GM23338 (cell line): ENCODE measurements around the gene ASCL1. TPM values are rescaled to one million over a fixed set of nuclear protein-coding genes. Genes with fewer than 3 reads are reported as not detected.

ENCODE experiments used
- ATAC-seq: fragments of 200-7000 bp; cut with Tn5 transposase; 3 replicates; pipeline ENCODE4 v1.9.1; 2020
- DNase-seq: peaks from one replicate; pipeline ENCODE4 v3.0.0-alpha.2; 2015; ENCODE audit warnings: low spot score
- H2AFZ ChIP-seq: fragments of 200-600 bp; sonication (generic); 2 replicates; pipeline ENCODE4 v1.8.0; 2016; ENCODE audit warnings: antibody characterized with exemption, mild to moderate bottlenecking, moderate library complexity
- H3F3A ChIP-seq: fragments of 200-600 bp; sonication (generic); replicated peaks from 2 replicates; pipeline ENCODE4 v1.8.0; 2017; ENCODE audit warnings: antibody characterized with exemption, mixed run types, low read depth
- H3K27ac ChIP-seq: fragments of 200-600 bp; sonication (generic); 2 replicates; pipeline ENCODE4 v1.6.1; 2016; ENCODE audit warnings: low read depth
- H3K27me3 ChIP-seq: fragments of 200-600 bp; sonication (generic); 2 replicates; pipeline ENCODE4 v1.8.0; 2016; ENCODE audit warnings: mild to moderate bottlenecking, mixed run types, moderate library complexity; ENCODE audit not compliant: insufficient read depth
- H3K36me3 ChIP-seq: fragments of 200-600 bp; sonication (generic); 2 replicates; pipeline ENCODE4 v1.8.0; 2016; ENCODE audit warnings: mild to moderate bottlenecking; ENCODE audit not compliant: insufficient read depth
- H3K4me1 ChIP-seq: fragments of 200-600 bp; sonication (generic); 2 replicates; pipeline ENCODE4 v1.8.0; 2016; ENCODE audit warnings: mild to moderate bottlenecking, moderate library complexity; ENCODE audit not compliant: insufficient read depth
- H3K4me2 ChIP-seq: fragments of 200-600 bp; sonication (generic); 2 replicates; pipeline ENCODE4 v1.7.1; 2017; ENCODE audit warnings: mixed run types
- H3K4me3 ChIP-seq: fragments of 200-600 bp; sonication (generic); 2 replicates; pipeline ENCODE4 v1.6.1; 2016; ENCODE audit warnings: mixed run types
- H3K79me2 ChIP-seq: fragments of 200-600 bp; sonication (generic); replicated peaks from 2 replicates; pipeline ENCODE4 v1.8.0; 2017; ENCODE audit warnings: mild to moderate bottlenecking; ENCODE audit not compliant: insufficient read depth
- H3K9me2 ChIP-seq: fragments of 200-600 bp; sonication (generic); 2 replicates; pipeline ENCODE4 v1.8.0; 2017; ENCODE audit not compliant: insufficient read depth
- H4K20me1 ChIP-seq: fragments of 200-600 bp; sonication (generic); replicated peaks from 2 replicates; pipeline ENCODE4 v1.8.0; 2017; ENCODE audit warnings: mild to moderate bottlenecking; ENCODE audit not compliant: insufficient read depth
- H3K27ac Mint-ChIP-seq: 2 replicates; pipeline ENCODE4 v1.8.0; 2020; ENCODE audit warnings: inconsistent platforms, mild to moderate bottlenecking, moderate library complexity, mixed read lengths
- H3K27me3 Mint-ChIP-seq: 3 replicates; pipeline ENCODE4 v1.8.0; 2022; ENCODE audit warnings: low read depth, mild to moderate bottlenecking, moderate library complexity, mixed read lengths, inconsistent platforms; ENCODE audit not compliant: insufficient read depth, poor library complexity
- H3K36me3 Mint-ChIP-seq: 3 replicates; pipeline ENCODE4 v1.8.0; 2021; ENCODE audit warnings: low read depth, mild to moderate bottlenecking, inconsistent platforms, moderate library complexity, mixed read lengths
- H3K4me1 Mint-ChIP-seq: 3 replicates; pipeline ENCODE4 v1.8.0; 2020; ENCODE audit warnings: mild to moderate bottlenecking, inconsistent platforms, mixed read lengths
- H3K4me3 Mint-ChIP-seq: 3 replicates; pipeline ENCODE4 v1.8.0; 2021; ENCODE audit warnings: moderate library complexity, mild to moderate bottlenecking, inconsistent platforms, mixed read lengths
- H3K9me3 Mint-ChIP-seq: 3 replicates; pipeline ENCODE4 v1.8.0; 2020; ENCODE audit warnings: moderate library complexity, mild to moderate bottlenecking, inconsistent platforms, mixed read lengths
- CREB1 ChIP-seq: fragments of 250-450 bp; sonication (Bioruptor Pico); IDR thresholded peaks from 2 replicates; pipeline ENCODE4 v1.5.0; 2020; ENCODE audit warnings: low read depth, mild to moderate bottlenecking, moderate library complexity
- EZH2 ChIP-seq: fragments of 200-600 bp; sonication (generic); IDR thresholded peaks from one replicate; pipeline ENCODE4 v1.8.0; 2017; ENCODE audit warnings: antibody characterized with exemption, mild to moderate bottlenecking, low read depth; ENCODE audit not compliant: unreplicated experiment
- EZH2phosphoT487 ChIP-seq: fragments of 200-600 bp; sonication (generic); IDR thresholded peaks from one replicate; pipeline ENCODE4 v1.8.1; 2018; ENCODE audit warnings: antibody characterized with exemption; ENCODE audit not compliant: unreplicated experiment
- NANOG ChIP-seq: IDR thresholded peaks from 2 replicates; pipeline ENCODE4 v1.6.1; 2016; ENCODE audit warnings: antibody characterized with exemption, borderline replicate concordance
- POLR2AphosphoS5 ChIP-seq: IDR thresholded peaks from 2 replicates; pipeline ENCODE4 v1.6.1; 2016; ENCODE audit warnings: antibody characterized with exemption, low read depth
- REST ChIP-seq: IDR thresholded peaks from one replicate; pipeline ENCODE4 v1.6.1; 2018; ENCODE audit warnings: antibody characterized with exemption; ENCODE audit not compliant: unreplicated experiment
- STAT1 ChIP-seq: IDR thresholded peaks from one replicate; pipeline ENCODE4 v1.6.1; 2016; ENCODE audit warnings: antibody characterized with exemption; ENCODE audit not compliant: unreplicated experiment
- ZNF114 ChIP-seq: fragments of 250-450 bp; sonication (Bioruptor Pico); IDR thresholded peaks from 2 replicates; pipeline ENCODE4 v1.5.0; 2020; ENCODE audit warnings: mild to moderate bottlenecking, moderate library complexity
- ZNF331 ChIP-seq: fragments of 250-450 bp; sonication (Bioruptor Pico); IDR thresholded peaks from 2 replicates; pipeline ENCODE4 v1.5.0; 2020; ENCODE audit warnings: low read depth, mild to moderate bottlenecking, moderate library complexity
- polyA plus RNA-seq: library from polyadenylated mRNA; unstranded; fragments of >200 nt; fragmentation: Nextera tagmentation; extraction: Ambion mirVana; gene quantifications from 2 replicates; pipeline ENCODE4 v1.2.1, GENCODE V29; 2016
- total RNA-seq: library from RNA; depleted of rRNA; stranded (reverse); fragments of >200 nt; shearing (Covaris generic); gene quantifications from 2 replicates; pipeline ENCODE4 v1.2.3, GENCODE V29; 2014
- TF ChIP-seq, protein P1 (sequence below), 2 experiments: fragments of 200-600 bp in 1 of 2; sonication (generic) in 1 of 2; conservative IDR thresholded peaks; 2 replicates each; pipeline versions ENCODE4 v1.5.1 to v1.6.1; 2016 to 2017; ENCODE audit warnings: antibody characterized with exemption in 2 of 2, low read depth in 2 of 2, mild to moderate bottlenecking in 2 of 2, moderate library complexity in 1 of 2

The ASCL1 gene
- total and polyA plus RNA-seq, 2 experiments from 2014 or later: 0.37 TPM; not detected in 1

DNA sequence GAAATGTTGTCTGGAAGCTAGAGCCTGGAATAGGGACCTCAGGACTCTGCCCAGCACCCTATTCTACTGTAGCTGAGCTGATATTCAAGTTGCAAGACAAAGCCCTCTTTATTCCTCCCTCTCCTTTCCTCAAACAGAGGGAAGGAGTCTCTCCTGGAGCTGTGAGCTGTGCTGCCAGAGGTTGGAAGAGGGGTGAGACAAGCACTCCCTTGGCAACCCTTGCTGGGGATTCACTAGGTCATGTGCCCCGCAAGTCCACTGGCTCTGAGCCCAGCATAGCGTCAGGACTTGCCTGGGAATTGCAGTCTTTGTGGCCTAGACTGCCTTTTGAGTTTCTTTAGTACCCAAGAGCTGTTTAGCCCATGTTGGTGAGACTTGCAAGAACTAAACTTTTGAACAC is 11.4 kb upstream of the ASCL1 start:
- no peaks in the 10 kb centered on the region for H3K36me3 Mint-ChIP-seq
- H3K4me3 Mint-ChIP-seq: no peak overlapping the region
- ATAC-seq (no peak), DNase-seq (no peak)
- Histone ChIP-seq H3K4me1 (peaks cover 5% of the 10 kb centered on the region), H3F3A (no peaks in the 10 kb centered on the region), H2AFZ (no peak overlapping the region), H3K27me3 (peaks cover 33% of the 10 kb centered on the region), H3K27ac (no peak overlapping the region), H3K9me2 (no peaks in the 10 kb centered on the region; the same call in 1 of the 2 replicates), H4K20me1 (0 out of 2 replicates have a peak, but pooled peaks cover 1% of the 10 kb centered on the region), H3K4me3 (no peak overlapping the region), H3K79me2 (no peaks in the 10 kb centered on the region), H3K4me2 (no peak overlapping the region), H3K36me3 (no peaks in the 10 kb centered on the region)
- H3K9me3 Mint-ChIP-seq: 0 out of 3 replicates have a peak, but pooled peaks cover 2% of the 10 kb centered on the region
- H3K4me1 Mint-ChIP-seq: peaks cover 5% of the 10 kb centered on the region; the same call in 2 of the 3 replicates
- peaks cover 31% of the 10 kb centered on the region for H3K27me3 Mint-ChIP-seq
- no peak overlapping the region for H3K27ac Mint-ChIP-seq
- no peak for TF ChIP-seq NANOG
- no peak for TF ChIP-seq REST
- TF ChIP-seq EZH2phosphoT487: no peak
- TF ChIP-seq ZNF114: no peak
- TF ChIP-seq EZH2: no peak
- no peak for TF ChIP-seq CREB1
- no peak for TF ChIP-seq STAT1

- Mint-ChIP-seq H3K36me3 (no peaks in the 10 kb centered on the region), H3K4me1 (peaks cover 11% of the 10 kb centered on the region), H3K9me3 (no peaks in the 10 kb centered on the region), H3K27ac (no peak overlapping the region), H3K4me3 (no peak overlapping the region), H3K27me3 (peaks cover 58% of the 10 kb centered on the region)
- H3K4me1 ChIP-seq: peaks cover 23% of the 10 kb centered on the region
- H3K79me2 ChIP-seq: no peaks in the 10 kb centered on the region
- TF ChIP-seq ZNF114 (no peak), NANOG (no peak), EZH2phosphoT487 (no peak), EZH2 (no peak), ZNF331 (no peak), POLR2AphosphoS5 (no peak)
- TF ChIP-seq, protein P1, sequence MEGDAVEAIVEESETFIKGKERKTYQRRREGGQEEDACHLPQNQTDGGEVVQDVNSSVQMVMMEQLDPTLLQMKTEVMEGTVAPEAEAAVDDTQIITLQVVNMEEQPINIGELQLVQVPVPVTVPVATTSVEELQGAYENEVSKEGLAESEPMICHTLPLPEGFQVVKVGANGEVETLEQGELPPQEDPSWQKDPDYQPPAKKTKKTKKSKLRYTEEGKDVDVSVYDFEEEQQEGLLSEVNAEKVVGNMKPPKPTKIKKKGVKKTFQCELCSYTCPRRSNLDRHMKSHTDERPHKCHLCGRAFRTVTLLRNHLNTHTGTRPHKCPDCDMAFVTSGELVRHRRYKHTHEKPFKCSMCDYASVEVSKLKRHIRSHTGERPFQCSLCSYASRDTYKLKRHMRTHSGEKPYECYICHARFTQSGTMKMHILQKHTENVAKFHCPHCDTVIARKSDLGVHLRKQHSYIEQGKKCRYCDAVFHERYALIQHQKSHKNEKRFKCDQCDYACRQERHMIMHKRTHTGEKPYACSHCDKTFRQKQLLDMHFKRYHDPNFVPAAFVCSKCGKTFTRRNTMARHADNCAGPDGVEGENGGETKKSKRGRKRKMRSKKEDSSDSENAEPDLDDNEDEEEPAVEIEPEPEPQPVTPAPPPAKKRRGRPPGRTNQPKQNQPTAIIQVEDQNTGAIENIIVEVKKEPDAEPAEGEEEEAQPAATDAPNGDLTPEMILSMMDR (conservative IDR thresholded peaks at IDR 0.05; ENCODE audit: low read depth in 2 of 2): peak; percentile 91 to 93
- no peak overlapping the region for H2AFZ ChIP-seq
- H3F3A ChIP-seq: no peaks in the 10 kb centered on the region
- H3K9me2 ChIP-seq: no peaks in the 10 kb centered on the region
- no peak overlapping the region for H3K4me2 ChIP-seq
- H3K27ac ChIP-seq: no peak overlapping the region
- H3K36me3 ChIP-seq: no peaks in the 10 kb centered on the region
- ATAC-seq (peak; percentile 10; the same call in 1 of the 3 replicates), DNase-seq (peak; percentile 79)
- H4K20me1 ChIP-seq: peaks cover 6% of the 10 kb centered on the region; the same call in 1 of the 2 replicates
- no peak overlapping the region; the same call in 1 of the 2 replicates for H3K4me3 ChIP-seq
- peaks cover 62% of the 10 kb centered on the region for H3K27me3 ChIP-seq
Measured at GRCh38 chr12:102948941-102949352, 8.5 kb upstream of the ASCL1 start.
